SH-SY5Y (cell line): ENCODE data around the gene EXOC6B.

ENCODE experiments used
- GATA2 ChIP-seq: IDR thresholded peaks from 2 replicates; pipeline ENCODE4 v1.6.1; 2011; ENCODE audit warnings: mild to moderate bottlenecking, low read depth, low read length
- GATA3 ChIP-seq: IDR thresholded peaks from 2 replicates; pipeline ENCODE4 v1.6.1; 2011; ENCODE audit warnings: low read depth, mild to moderate bottlenecking, low read length, moderate library complexity

DNA sequence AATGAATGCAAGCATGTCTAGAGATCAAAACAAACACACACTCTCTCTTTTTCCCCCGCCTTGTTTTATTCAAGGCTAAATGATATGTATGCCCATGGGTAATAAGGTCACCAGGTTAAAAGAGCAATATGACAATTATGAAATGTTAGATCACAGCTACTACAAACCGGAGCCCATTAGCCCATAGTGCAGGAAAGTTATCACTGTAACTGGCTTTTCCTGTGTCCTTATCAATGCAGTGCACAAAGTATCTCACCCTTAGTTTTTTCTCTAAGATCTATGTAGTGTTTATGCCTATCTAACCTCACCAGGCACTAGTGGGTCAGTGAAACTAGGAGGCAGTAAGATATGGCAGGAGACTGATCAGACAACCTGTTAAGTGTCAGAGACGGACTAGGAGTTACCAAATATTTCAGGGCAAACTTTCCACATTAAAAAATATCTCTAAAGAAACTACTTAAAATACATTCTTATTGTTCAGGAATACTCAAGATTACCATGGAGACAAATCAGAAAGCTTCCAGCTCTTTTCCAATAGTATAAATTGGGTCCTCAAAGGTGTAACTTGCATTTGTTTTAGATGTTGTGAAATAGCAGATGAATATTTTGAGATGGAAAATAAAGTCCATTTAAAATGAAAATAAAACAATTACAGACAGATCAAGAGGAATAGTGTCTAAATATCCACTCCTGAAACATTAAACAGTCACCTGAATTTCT lies 282.2 kb downstream of the EXOC6B start:
- no peak for TF ChIP-seq GATA2
- TF ChIP-seq GATA3 = no peak
